C4-2B (cell line): ENCODE measurements around the gene GP9.

ENCODE experiments used
- ZFX ChIP-seq: fragments of 450-650 bp; IDR thresholded peaks from 2 replicates; pipeline ENCODE4 v1.6.1; 2017
- TF ChIP-seq, protein P1 (sequence below): fragments of 450-650 bp; conservative IDR thresholded peaks from 2 replicates; pipeline ENCODE4 v1.5.1; 2017; ENCODE audit warnings: mild to moderate bottlenecking

DNA sequence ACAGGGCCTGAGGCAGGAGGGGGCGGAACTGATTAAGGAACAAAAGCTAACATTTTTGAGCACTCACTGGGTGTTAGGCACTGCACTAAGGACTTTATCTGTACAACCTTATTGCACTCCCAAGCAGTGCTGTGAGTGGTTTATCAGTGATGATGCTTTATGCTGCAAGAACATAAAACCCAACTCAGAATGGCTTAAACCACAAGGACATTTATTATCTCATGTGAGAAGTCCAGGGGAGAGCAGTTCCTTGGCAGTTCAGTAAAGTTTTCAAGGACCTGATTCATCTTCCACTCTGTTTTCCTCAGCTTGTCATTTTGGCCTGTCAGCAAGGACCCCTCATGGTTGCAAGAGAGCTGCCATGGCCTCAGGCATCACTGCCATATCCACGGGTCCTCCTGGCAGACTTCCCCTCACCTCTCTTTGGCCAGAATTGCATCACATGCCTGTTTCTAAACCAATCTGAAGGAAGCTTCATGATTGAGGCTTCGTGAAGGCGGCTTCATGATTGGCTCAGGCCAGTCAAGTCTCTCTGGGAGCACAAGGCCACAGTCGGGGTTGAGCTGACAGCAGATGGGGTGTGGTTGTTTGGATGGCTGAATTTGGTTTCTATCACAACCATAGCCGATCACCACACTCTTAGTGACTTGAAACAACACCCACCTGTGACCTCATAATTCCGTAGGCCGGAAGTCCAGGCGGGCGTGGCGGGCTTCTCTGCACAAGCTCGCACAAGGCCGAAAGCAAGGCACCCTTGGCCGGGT, 43.7 kb upstream of the GP9 start:
- TF ChIP-seq, protein P1, sequence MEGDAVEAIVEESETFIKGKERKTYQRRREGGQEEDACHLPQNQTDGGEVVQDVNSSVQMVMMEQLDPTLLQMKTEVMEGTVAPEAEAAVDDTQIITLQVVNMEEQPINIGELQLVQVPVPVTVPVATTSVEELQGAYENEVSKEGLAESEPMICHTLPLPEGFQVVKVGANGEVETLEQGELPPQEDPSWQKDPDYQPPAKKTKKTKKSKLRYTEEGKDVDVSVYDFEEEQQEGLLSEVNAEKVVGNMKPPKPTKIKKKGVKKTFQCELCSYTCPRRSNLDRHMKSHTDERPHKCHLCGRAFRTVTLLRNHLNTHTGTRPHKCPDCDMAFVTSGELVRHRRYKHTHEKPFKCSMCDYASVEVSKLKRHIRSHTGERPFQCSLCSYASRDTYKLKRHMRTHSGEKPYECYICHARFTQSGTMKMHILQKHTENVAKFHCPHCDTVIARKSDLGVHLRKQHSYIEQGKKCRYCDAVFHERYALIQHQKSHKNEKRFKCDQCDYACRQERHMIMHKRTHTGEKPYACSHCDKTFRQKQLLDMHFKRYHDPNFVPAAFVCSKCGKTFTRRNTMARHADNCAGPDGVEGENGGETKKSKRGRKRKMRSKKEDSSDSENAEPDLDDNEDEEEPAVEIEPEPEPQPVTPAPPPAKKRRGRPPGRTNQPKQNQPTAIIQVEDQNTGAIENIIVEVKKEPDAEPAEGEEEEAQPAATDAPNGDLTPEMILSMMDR: no peak
- TF ChIP-seq ZFX: no peak
